Suppressor macrophage treated with lipopolysaccharide for 4 hours (primary cell): Measurements from ENCODE around the gene LARGE1.

Experiments
- DNase-seq: peaks from one replicate; pipeline ENCODE4 v3.0.0-alpha.2; 2020

Gene LARGE1

GRCh38 chr22:33817512-33818127 is 102.7 kb downstream of the LARGE1 start:
- no peak for DNase-seq

- no peak for DNase-seq
These were observed 107.8 kb downstream of the LARGE1 start for GRCh38 chr22:33812360-33812977.

- no peak for DNase-seq
These were observed 108.6 kb downstream of the LARGE1 start for GRCh38 chr22:33811686-33812085.

GRCh38 chr22:33811208-33811607 is 109.1 kb downstream of the LARGE1 start:
- DNase-seq = no peak

GRCh38 chr22:33807470-33807869 is 112.8 kb downstream of the LARGE1 start:
- no peak for DNase-seq

GRCh38 chr22:33806191-33806590 is 114.1 kb downstream of the LARGE1 start:
- DNase-seq = no peak

GRCh38 chr22:33803371-33804282 is 116.6 kb downstream of the LARGE1 start:
- no peak for DNase-seq

- DNase-seq = no peak
These were observed 121.9 kb downstream of the LARGE1 start for GRCh38 chr22:33798401-33798800.

GRCh38 chr22:33796494-33796893 is 123.8 kb downstream of the LARGE1 start:
- DNase-seq = no peak

- no peak for DNase-seq
These were observed 126.8 kb downstream of the LARGE1 start for GRCh38 chr22:33793475-33793874.

- no peak for DNase-seq
These were observed 127.4 kb downstream of the LARGE1 start for GRCh38 chr22:33792832-33793231.

GRCh38 chr22:33789690-33790253 is 130.5 kb downstream of the LARGE1 start:
- no peak for DNase-seq

- DNase-seq = no peak
These were observed 131.3 kb downstream of the LARGE1 start for GRCh38 chr22:33788927-33789326.

- DNase-seq = no peak
These were observed 132.4 kb downstream of the LARGE1 start for GRCh38 chr22:33787645-33788456.

GRCh38 chr22:33786149-33786548 is 134.1 kb downstream of the LARGE1 start:
- DNase-seq = no peak

- peak; percentile 0 for DNase-seq
These were observed 134.8 kb downstream of the LARGE1 start for GRCh38 chr22:33785283-33785968.

- DNase-seq = no peak
These were observed 138.9 kb downstream of the LARGE1 start for GRCh38 chr22:33781411-33781810.

- DNase-seq = no peak
These were observed 139.6 kb downstream of the LARGE1 start for GRCh38 chr22:33780531-33781136.

- DNase-seq = no peak
These were observed 141.0 kb downstream of the LARGE1 start for GRCh38 chr22:33779243-33779642.

- DNase-seq = no peak
These were observed 143.8 kb downstream of the LARGE1 start for GRCh38 chr22:33776491-33776890.

GRCh38 chr22:33774781-33775180 is 145.5 kb downstream of the LARGE1 start:
- DNase-seq = no peak

GRCh38 chr22:33772745-33773144 is 147.5 kb downstream of the LARGE1 start:
- no peak for DNase-seq
